ENCODE results near the gene OMP.
"Not testable (repeated sequence)": the region's sequence is repeated elsewhere in the genome, so short reads cannot be mapped to it uniquely, and the experiment has no call there.

Gene OMP

DNA sequence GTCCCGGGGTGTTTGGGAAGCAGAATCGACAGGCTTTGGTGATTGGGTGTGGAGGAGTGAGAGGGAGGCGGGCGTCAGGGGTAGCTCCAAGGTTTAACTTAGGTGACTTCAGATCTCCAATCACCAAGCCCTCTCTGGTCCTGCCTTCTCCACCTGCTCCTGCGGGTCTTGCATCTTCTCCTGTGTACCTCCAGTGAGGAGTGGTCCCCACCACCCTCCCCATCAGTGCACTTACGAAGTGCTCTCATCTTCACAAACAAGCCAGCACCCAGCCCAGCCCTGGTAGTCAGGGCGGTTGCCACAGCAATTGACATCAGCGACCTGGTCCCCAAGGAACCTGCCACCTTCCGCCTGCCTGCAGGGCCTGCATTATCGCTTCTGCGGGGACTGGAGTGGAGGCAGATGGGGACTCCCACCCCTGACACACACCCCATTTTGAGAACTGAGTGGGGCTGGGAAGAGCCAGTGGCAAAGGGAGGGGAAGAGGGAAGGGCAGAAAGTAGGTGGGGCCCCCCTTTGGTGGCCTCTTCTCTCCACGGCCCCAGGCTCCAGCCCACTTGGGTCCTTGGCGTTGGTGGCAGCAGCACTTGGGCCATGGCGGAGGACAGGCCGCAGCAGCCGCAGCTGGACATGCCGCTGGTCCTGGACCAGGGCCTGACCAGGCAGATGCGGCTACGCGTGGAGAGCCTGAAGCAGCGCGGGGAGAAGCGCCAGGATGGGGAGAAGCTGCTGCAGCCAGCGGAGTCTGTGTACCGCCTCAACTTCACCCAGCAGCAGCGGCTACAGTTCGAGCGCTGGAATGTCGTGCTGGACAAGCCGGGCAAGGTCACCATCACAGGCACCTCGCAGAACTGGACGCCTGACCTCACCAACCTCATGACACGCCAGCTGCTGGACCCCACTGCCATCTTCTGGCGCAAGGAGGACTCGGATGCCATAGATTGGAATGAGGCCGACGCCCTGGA is at the start of gene OMP:
OMP (plus strand) TSS at position 595 of the 965 bp plus-strand sequence; CDS start at position 595, 0 bp downstream.
- no peak for DNase-seq

DNA sequence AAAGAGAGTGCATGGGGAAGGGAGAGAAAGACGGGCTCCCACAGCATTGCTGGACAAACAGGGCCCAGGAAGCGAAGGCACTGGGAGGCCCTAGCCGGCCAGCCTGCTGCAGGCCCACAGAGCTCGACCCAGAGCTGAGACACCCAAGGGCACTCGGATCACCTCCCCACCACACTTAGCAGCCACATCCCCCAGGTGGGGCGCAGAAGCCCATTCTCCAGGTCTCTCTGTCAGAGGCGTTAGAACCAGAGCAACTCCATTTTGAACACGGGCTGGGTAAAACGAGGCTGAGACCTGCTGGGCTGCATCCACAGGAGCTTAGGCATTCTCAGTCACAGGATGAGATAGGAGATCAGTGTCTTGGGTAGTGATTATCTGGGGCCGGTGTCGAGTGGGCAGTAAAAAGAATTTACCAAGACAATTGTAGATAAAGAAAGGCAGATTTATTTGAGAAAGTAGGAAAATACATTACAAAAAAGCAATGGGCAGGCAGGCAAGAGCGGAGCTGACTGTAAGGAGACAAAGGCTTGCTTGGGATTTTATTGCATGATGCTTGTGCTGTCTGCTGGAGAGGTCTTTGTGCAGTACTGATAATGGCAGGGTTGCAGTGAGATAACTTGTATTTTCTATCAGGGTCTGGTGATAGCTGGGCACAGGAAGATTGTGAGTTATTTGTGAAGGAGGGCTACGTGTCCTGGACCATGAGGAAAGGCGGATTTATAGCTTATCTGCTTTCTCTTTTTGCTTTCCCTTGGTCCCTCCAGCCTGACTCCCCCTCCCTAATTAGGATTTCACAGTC is 49.2 kb upstream of the OMP start:
- no peak for DNase-seq

DNA sequence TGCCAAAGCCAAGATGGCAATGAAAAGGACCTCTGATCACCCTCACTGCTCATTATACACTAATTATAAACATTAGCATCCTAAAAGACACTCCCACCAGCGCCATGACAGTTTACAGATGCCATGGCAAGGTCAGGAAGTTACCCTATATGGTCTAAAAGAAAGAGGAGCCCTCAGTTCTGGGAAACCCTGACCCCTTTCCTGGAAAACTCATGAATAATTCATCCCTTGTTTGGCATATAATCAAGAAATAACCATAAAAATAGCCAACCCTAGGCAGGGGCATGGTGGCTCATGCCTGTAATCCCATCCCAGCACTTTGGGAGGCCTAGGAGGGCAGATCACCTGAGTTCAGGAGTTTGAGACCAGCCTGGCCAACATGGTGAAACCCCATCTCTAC is 48.6 kb upstream of the OMP start:
- DNase-seq: no peak

DNA sequence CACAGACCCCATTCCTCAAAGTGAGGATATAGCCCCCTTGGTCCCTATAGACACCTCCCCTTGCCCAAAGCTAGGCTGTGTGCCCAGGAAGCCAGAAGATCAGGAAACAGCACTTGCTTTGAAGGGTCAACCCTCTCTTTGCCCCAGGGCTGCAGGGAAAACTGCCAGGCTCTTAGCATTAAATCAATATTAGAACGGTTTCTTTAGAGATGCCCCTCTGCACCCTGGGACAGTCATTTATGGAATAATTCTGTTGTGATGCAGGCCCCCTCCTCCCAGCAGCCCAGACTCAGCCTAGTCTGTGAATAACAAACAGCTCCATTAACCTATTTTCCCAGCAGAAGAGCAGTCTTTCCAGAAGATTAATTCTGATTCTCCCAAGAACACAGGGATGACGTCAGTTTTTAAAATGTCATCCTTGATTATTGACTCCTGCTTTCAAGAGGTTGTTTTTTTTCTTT is 47.5 kb upstream of the OMP start:
- no peak for DNase-seq

- no peak for DNase-seq
These were observed 46.7 kb upstream of the OMP start for GRCh38 chr11:77055913-77056312.

DNA sequence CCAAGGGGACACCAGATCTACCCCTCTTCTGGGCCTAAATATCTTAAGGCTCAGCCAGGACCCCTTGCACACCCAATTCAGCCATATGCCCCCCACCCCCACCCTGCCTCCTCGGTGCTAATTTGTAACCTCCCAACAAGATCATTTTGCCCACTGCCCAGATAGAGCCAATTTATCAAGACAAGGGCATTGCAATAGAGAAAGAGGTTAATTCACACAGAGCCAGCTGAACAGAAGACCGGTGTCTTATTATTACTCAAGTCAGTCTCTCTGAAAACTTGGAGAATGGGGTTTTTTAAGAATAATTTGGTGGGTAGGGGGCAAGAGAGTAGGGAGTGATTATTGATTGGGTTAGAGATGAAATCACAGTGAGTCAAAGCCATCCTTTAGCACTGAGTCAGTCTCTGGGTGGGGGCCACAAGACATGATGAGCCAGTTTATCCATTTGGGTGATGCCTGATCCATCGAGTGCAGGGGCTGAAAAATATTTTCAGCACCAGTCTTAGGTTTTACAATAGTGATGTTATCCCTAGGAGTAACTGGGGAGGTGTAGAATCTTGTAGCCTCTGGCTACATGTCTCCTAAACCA is 45.7 kb upstream of the OMP start:
- no peak for DNase-seq

- DNase-seq: no peak
These were observed 44.6 kb upstream of the OMP start for GRCh38 chr11:77057938-77058474.

- no peak for DNase-seq
These were observed 43.7 kb upstream of the OMP start for GRCh38 chr11:77058900-77059299.

DNA sequence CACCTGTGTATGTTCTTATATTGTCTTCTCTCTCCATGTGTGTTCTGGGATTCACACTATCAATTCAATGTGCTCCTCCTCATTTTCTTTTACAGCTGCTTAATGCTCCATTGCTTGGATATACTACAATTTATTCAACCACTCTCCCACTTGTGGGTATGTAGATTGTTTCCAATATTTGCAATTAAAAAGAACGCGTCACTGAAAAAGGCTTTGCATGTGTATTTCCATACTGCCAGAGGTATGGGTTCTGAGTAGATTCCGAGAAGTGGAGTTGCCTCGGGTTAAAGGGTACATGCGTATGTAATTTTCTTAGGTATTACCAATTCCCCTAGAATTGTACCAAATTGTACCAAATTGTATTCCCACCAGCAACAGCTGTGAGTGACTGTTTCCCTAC is 42.8 kb upstream of the OMP start:
- no peak for DNase-seq

DNA sequence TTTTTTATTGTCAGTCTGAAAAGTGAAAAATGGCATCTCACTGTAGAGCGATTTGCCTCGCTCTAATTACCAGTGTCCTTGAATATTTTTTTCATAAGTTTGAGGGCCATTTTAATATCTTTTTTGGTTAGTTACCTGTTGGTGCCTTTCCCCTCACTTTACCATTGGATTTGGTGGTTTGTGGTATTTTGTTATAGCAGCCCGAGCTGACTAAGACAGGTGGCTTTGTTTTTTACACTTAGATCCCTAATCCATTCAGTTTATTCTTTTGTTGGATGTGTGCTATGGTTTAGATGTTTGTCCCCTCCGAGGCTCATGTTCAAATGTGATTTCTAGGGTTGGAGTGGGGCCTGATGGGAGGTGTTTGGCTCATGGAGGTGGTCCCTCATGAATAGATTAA is 42.4 kb upstream of the OMP start:
- no peak for DNase-seq

GRCh38 chr11:77061258-77061657 is 41.4 kb upstream of the OMP start:
- not testable (repeated sequence) for DNase-seq

GRCh38 chr11:77062924-77063323 is 39.7 kb upstream of the OMP start:
- DNase-seq: no peak

- DNase-seq: no peak
These were observed 39.2 kb upstream of the OMP start for GRCh38 chr11:77063407-77063806.

GRCh38 chr11:77063861-77064260 is 38.8 kb upstream of the OMP start:
- no peak for DNase-seq

DNA sequence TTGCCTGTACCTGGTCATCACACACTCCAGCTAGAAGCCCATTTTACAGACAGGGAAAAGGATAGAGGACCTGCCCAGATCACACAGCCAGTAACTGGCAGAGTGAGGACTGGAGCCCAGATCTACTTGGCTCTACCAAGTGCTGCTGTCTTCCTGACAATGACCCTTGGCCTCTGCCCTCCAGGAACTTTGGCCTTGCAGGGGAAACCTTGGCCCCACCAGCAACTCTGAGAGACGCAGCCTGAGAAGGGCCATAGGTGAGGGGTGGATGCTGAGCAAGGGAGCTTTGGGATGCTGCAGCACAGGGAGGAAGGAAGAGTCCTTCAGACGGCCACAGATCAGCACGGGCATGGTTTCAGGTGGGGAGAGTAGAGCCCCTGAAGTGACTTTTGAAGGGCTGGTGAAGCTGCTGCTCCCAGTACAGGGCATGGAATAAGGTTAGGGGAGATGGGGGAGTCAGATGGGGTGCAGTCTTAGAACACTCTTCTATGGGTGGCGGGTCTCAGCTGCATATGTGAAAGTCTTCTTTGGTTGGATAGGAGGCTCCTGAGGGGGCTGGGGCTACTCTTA is 37.9 kb upstream of the OMP start:
- no peak for DNase-seq

DNA sequence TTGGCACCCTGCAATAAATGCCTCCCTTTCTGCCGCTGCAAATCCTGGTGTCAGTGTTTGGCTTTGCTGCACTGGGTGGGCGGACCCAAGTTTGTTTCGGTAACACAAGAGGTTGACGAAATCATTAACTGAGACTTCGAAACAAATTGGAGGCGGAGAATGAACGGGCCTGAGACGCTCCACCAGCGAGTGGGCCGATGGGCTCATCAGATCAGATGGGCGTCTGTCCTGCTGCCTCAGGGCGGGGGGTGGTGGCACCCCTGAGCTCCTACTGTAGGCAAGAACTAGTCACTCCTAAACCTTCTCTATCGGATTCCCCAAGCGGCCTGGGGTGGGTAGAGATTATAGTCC is 36.8 kb upstream of the OMP start:
- DNase-seq: no peak

DNA sequence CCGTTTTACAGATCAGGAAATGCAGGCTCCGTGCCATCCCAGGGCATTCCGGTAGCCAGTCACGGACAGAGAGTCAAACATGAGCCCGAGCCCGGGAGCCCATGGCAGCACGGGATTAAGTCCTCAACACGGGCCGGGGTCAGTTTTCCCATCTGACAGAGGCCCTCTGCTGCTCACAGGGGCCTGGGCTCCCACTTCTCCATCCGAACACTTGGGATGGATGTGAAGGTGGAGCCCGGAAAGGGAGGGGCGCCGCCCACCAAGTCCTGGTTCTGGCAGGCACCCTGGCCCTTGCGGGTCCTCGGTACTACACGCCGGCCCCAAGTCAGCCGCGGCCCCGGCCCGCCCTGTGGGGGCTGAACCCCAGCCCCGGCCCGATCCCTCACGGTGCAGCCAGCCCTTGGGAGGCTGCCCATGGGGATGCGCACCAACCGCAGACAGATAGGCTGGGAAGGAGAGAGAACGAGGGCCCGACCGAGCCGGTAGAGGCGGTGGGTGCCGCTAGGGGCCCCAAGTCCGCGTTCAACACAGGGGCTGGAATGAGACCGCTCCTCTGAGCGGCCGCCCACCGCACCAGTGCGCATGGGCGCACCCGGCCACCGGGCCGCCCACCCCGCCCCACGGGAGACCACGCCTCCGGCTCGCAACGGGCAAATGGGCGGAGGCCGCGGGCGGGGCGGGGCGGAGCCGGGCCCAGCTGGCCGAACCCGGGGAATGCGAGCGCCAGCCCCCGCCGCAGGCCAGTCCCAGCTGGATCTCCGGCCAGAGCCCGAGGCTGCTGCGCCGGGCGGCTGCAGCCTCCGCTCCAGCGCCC is 36.2 kb upstream of the OMP start, which contains the start of gene CAPN5:
CAPN5 (plus strand) TSS at position 743 of the 814 bp plus-strand sequence. CDS start 17,916 bp downstream, outside the sequence.
- DNase-seq: peak; percentile 77

DNA sequence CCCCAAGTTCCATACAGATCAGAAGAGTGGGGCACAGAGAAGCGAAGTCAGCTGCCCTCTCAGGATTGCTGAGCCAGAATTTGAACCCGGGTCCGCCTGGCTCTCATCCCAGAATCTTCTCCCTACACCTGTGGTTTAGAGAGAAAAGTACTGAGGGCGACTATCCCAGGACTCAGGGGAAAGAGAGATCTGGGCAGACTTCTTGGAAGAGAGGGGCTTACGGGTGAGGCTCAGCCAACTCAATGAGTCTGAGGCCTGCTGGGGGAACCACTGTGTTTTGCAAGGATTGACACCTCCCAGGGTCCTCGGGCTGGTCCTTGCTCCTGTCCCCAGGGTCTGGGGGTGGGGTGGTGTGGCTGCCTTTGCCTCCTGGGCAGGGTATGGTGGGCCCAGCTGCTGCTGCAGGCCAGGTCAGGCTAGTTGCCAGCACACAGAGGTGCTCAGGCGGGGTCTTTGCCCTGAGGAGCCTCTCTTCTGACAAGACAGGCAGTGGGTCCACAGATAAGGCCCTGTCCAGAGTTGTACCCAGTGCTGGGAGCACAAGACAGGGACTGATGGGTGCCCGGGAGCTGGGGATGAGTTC is 34.7 kb upstream of the OMP start:
- no peak for DNase-seq

GRCh38 chr11:77068457-77069335 is 33.9 kb upstream of the OMP start:
- no peak for DNase-seq

GRCh38 chr11:77069336-77069968 is 33.2 kb upstream of the OMP start:
- DNase-seq: peak; percentile 40

Measured in NCI-H510A (cell line).